Activated CD4-positive, alpha-beta memory T cell treated with anti-CD3 and anti-CD28 coated beads for 36 hours (primary cell): ENCODE data around the gene PPP1R3E. TPM values are rescaled to one million over a fixed set of nuclear protein-coding genes. Genes with fewer than 3 reads are reported as not detected.

ENCODE experiments used
- CTCF ChIA-PET: fragments of 350-600 bp; sonication (Branson Sonifier 250); formaldehyde crosslinking; loops from one replicate; lab custom pipeline; 2021; ENCODE audit warnings: antibody characterized with exemption, inconsistent platforms; lab: Charles Lee
- POLR2A ChIA-PET: fragments of 350-600 bp; sonication (Branson Sonifier 250); formaldehyde crosslinking; loops from one replicate; lab custom pipeline; 2021; ENCODE audit warnings: antibody characterized with exemption; lab: Charles Lee
- DNase-seq: peaks from one replicate; pipeline ENCODE4 v3.0.0-alpha.2; 2020
- H3K27ac Mint-ChIP-seq: one replicate; pipeline ENCODE4 v1.8.0; 2021; ENCODE audit warnings: mixed read lengths
- H3K27me3 Mint-ChIP-seq: one replicate; pipeline ENCODE4 v1.8.0; 2021; ENCODE audit warnings: mixed read lengths
- H3K36me3 Mint-ChIP-seq: one replicate; pipeline ENCODE4 v1.8.0; 2021; ENCODE audit warnings: mixed read lengths
- H3K4me1 Mint-ChIP-seq: one replicate; pipeline ENCODE4 v1.8.0; 2021; ENCODE audit warnings: low read depth, mixed read lengths
- H3K4me3 Mint-ChIP-seq: one replicate; pipeline ENCODE4 v1.8.0; 2021; ENCODE audit warnings: mild to moderate bottlenecking, mixed read lengths
- H3K9me3 Mint-ChIP-seq: one replicate; pipeline ENCODE4 v1.8.0; 2021; ENCODE audit warnings: mixed read lengths
- intact Hi-C: fragments of 100-400 bp; cut with micrococcal nuclease; formaldehyde crosslinking; loops from one replicate; pipeline ENCODE4 v1.15.1; 2023
- total RNA-seq, 2 experiments: library from RNA; stranded (reverse); gene quantifications; one replicate each; pipeline ENCODE4 v1.2.3, GENCODE V29; 2021

Gene PPP1R3E
- total RNA-seq, 2 experiments from 2014 or later: 12.6 to 15.8 TPM

- peak overlapping the region; percentile 94 for H3K27ac Mint-ChIP-seq
Observed at GRCh38 chr14:23301288-23301968, 1.2 kb downstream of the PPP1R3E start.

GRCh38 chr14:23300687-23301223, 1.9 kb downstream of the PPP1R3E start:
- Mint-ChIP-seq H3K4me1 (peaks cover 22% of the 10 kb centered on the region), H3K36me3 (peaks cover 12% of the 10 kb centered on the region), H3K27me3 (no peaks in the 10 kb centered on the region), H3K9me3 (no peaks in the 10 kb centered on the region), H3K4me3 (peak overlapping the region; percentile 89), H3K27ac (peak overlapping the region; percentile 91)
- CTCF ChIA-PET: interaction anchor here (0.8 to 4.6 kb wide), 16 partner anchors 9 to 232 kb away, joined by 3 to 76 read pairs (median 6); partner anchors contain the start of genes ACIN1, C14orf119, HOMEZ and PABPN1
- DNase-seq: peak; percentile 36
- intact Hi-C loops: loop anchor here (1.0 to 5.0 kb wide), 5 partner anchors 14 to 257 kb away; partner anchors contain the start of genes ACIN1, C14orf119, HOMEZ and NGDN
- POLR2A ChIA-PET: interaction anchor here (0.6 to 4.4 kb wide), 4 partner anchors 15 to 293 kb away, joined by 3 to 102 read pairs (median 18); partner anchors contain the start of genes ACIN1, C14orf119, HOMEZ and PABPN1

More at GRCh38 chr14:23301288-23301968, 1.2 kb downstream of the PPP1R3E start:
- DNase-seq: peak; percentile 98
- Mint-ChIP-seq H3K27me3 (peaks cover 5% of the 10 kb centered on the region), H3K4me1 (peaks cover 22% of the 10 kb centered on the region), H3K9me3 (no peaks in the 10 kb centered on the region), H3K36me3 (peaks cover 12% of the 10 kb centered on the region), H3K4me3 (peak overlapping the region; percentile 94)
- CTCF ChIA-PET: interaction anchor here (0.8 to 4.6 kb wide), 18 partner anchors 9 to 233 kb away, joined by 3 to 76 read pairs (median 6); partner anchors contain the start of genes ACIN1, C14orf119, HOMEZ and PABPN1
- POLR2A ChIA-PET: interaction anchor here (0.6 to 4.4 kb wide), 7 partner anchors 15 to 294 kb away, joined by 3 to 102 read pairs (median 6); partner anchors contain the start of genes ACIN1, C14orf119, HOMEZ and PABPN1
- intact Hi-C loops: loop anchor here (1.0 to 5.0 kb wide), 5 partner anchors 15 to 256 kb away; partner anchors contain the start of genes ACIN1, C14orf119, HOMEZ and NGDN

GRCh38 chr14:23299986-23300686, 2.5 kb downstream of the PPP1R3E start:
- H3K36me3 Mint-ChIP-seq: peaks cover 12% of the 10 kb centered on the region
- intact Hi-C loops: loop anchor here (1.0 to 5.0 kb wide), 4 partner anchors 35 to 257 kb away; partner anchors contain the start of genes RNF212B and THTPA
- peaks cover 25% of the 10 kb centered on the region for H3K4me1 Mint-ChIP-seq
- H3K27ac Mint-ChIP-seq: peak overlapping the region; percentile 91
- DNase-seq: no peak
- no peaks in the 10 kb centered on the region for H3K27me3 Mint-ChIP-seq
- POLR2A ChIA-PET: interaction anchor here (1.7 to 4.4 kb wide), 3 partner anchors 14 to 205 kb away, joined by 6 to 102 read pairs (median 31); partner anchors contain the start of genes ACIN1, C14orf119, HOMEZ and PABPN1
- H3K9me3 Mint-ChIP-seq: no peaks in the 10 kb centered on the region
- CTCF ChIA-PET: interaction anchor here (1.0 to 4.6 kb wide), 12 partner anchors 9 to 231 kb away, joined by 3 to 76 read pairs (median 6); partner anchors contain the start of genes ACIN1, C14orf119, HOMEZ and PABPN1
- peak overlapping the region; percentile 89 for H3K4me3 Mint-ChIP-seq

DNA sequence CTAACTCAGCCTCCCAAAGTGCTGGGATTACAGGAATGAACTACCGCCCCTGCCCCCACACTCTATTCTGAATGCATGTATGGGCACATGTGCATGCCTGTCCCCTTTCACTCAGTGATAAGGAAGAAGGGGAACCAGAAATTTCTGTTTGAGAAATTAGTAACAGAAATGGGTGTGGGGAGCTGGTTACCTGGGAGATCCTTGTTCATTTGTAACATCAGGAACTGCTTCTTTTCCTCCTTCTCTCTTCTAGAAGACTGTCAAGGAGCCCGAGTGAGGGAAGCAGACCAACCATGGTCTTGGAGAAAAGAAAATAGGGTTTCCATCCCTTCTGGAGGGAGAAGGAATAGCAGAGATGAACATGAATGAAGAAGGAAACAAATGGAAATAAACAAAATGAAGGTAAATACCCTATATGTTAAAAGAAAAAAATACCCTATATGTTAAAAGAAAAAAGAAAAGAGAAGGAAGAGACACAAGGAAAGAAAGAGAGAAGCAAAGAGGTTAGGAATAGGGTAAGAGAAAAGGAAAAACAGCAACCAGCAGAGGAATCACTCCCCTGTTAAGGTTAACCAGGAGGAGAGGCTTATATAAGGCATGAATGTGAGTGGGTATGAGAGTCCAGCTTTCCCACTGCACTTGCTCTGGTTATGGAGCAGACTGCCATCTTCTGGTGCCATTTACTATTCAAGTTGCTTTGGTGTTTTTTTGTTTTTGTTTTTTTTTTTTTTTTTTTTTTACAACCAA, 3.3 kb downstream of the PPP1R3E start:
- H3K27ac Mint-ChIP-seq: peak overlapping the region; percentile 38
- H3K4me1 Mint-ChIP-seq: peaks cover 31% of the 10 kb centered on the region
- POLR2A ChIA-PET: no interaction called here
- DNase-seq: no peak
- peaks cover 12% of the 10 kb centered on the region for H3K36me3 Mint-ChIP-seq
- intact Hi-C loops: loop anchor here (1.0 to 5.0 kb wide), 3 partner anchors 34 to 179 kb away; partner anchors contain the start of gene RNF212B
- CTCF ChIA-PET: interaction anchor here (3.3 to 6.3 kb wide), 3 partner anchors 13 to 179 kb away, joined by 28 to 76 read pairs (median 60); partner anchors contain the start of genes HOMEZ and PABPN1
- no peaks in the 10 kb centered on the region for H3K9me3 Mint-ChIP-seq
- no peaks in the 10 kb centered on the region for H3K27me3 Mint-ChIP-seq
- no peak overlapping the region for H3K4me3 Mint-ChIP-seq

DNA sequence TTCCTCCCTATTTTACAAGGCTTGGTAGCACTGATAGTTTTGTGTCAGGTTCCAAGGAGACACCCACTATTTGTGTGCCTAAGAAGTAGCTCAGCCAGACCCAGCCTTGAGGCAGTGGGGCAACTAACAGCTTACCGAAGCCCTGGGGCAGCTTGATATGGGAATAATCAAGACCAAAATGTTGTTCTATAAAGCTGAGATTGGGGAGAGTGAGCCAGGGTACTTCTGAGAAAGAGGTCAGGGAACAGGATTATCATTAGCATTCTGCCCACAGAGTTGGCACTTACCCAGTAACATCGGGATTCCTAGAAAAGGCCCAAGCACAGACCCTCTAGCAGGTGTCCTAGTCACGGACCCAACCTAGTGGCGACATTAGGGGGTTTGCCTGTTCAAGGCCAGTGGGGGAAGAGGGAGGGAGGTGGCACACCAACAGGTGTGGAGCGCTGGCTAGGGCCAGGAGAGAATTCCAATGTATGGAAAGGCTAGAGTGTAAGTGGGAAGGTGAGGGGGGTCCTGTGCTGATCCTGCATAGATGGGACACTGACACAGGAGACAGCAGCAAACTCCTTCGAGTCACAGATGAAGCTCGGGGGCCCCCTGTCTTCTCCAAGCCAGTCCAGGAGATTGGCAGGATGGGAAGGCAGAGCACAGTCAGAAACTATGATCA, 4.9 kb downstream of the PPP1R3E start:
- Mint-ChIP-seq H3K4me1 (peaks cover 26% of the 10 kb centered on the region), H3K4me3 (no peak overlapping the region), H3K36me3 (peaks cover 12% of the 10 kb centered on the region), H3K27me3 (no peaks in the 10 kb centered on the region), H3K9me3 (no peaks in the 10 kb centered on the region), H3K27ac (no peak overlapping the region)
- intact Hi-C loops: loop anchor here (5.0 kb wide), 1 partner anchor 60 kb away; the partner anchor contains the start of gene RNF212B
- ChIA-PET CTCF (interaction anchor here (0.8 to 6.3 kb wide), 5 partner anchors 11 to 229 kb away, joined by 3 to 60 read pairs (median 6); partner anchors contain the start of genes HOMEZ and PABPN1), POLR2A (interaction anchor here (1.9 kb wide), 1 partner anchor 11 kb away, joined by 7 read pairs; the partner anchor contains the start of gene HOMEZ)
- no peak for DNase-seq

GRCh38 chr14:23297096-23297495, 5.6 kb downstream of the PPP1R3E start:
- DNase-seq: no peak
- intact Hi-C loops: loop anchor here (5.0 kb wide), 1 partner anchor 60 kb away; the partner anchor contains the start of gene RNF212B
- H3K4me1 Mint-ChIP-seq: peaks cover 26% of the 10 kb centered on the region
- CTCF ChIA-PET: interaction anchor here (0.9 to 6.3 kb wide), 9 partner anchors 10 to 311 kb away, joined by 3 to 60 read pairs (median 4); partner anchors contain the start of genes BCL2L2, HOMEZ and PABPN1
- H3K36me3 Mint-ChIP-seq: peaks cover 12% of the 10 kb centered on the region
- POLR2A ChIA-PET: interaction anchor here (1.9 to 2.2 kb wide), 2 partner anchors 10 to 11 kb away, joined by 5 to 7 read pairs; partner anchors contain the start of gene HOMEZ
- no peak overlapping the region for H3K4me3 Mint-ChIP-seq
- H3K27me3 Mint-ChIP-seq: no peaks in the 10 kb centered on the region
- no peak overlapping the region for H3K27ac Mint-ChIP-seq
- no peaks in the 10 kb centered on the region for H3K9me3 Mint-ChIP-seq

DNA sequence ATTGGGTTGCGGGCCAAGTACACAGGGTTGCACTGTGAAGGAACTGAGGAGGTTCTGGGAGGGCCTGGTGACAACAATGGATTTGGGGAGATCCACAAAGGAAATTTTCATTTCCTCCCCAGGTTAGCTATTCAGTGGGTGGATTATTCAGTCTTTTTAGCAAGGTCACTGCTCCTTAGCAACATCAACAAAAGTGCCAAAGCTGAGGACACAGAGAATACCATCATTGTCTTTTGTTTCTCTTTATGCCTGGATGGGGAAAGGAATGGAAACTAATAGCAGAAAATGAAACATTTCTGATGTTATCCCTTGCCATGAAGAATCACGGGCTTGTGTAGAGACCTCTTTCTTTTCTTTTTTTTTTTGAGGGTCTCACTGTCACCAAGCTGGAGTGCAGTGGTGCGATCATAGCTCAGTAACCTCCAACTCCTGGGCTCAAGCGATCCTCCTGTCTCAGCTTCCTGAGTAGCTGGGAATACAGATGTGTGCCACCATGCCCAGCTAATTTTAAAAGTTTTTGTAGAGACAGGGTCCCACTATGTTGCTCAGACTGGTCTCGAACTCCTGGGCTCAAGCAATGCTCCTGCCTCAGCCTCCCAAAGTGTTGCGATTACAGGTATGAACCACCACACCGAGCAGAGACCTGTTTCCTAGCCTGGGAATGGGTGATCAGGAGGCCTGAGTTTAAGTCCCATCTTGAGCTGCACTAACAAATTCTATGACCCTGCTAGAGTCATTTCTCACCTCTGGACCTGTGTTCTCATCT, 6.5 kb downstream of the PPP1R3E start:
- no peak overlapping the region for H3K4me3 Mint-ChIP-seq
- no peaks in the 10 kb centered on the region for H3K9me3 Mint-ChIP-seq
- peaks cover 26% of the 10 kb centered on the region for H3K4me1 Mint-ChIP-seq
- DNase-seq: no peak
- H3K36me3 Mint-ChIP-seq: peaks cover 12% of the 10 kb centered on the region
- no peak overlapping the region for H3K27ac Mint-ChIP-seq
- intact Hi-C loops: loop anchor here (5.0 kb wide), 1 partner anchor 59 kb away; the partner anchor contains the start of gene RNF212B
- ChIA-PET CTCF (interaction anchor here (0.7 to 6.3 kb wide), 12 partner anchors 10 to 310 kb away, joined by 3 to 60 read pairs (median 4); partner anchors contain the start of genes BCL2L2, HOMEZ and PABPN1), POLR2A (interaction anchor here (2.2 kb wide), 1 partner anchor 10 kb away, joined by 5 read pairs; the partner anchor contains the start of gene HOMEZ)
- no peaks in the 10 kb centered on the region for H3K27me3 Mint-ChIP-seq

GRCh38 chr14:23294734-23295561, 7.7 kb downstream of the PPP1R3E start:
- H3K27me3 Mint-ChIP-seq: no peaks in the 10 kb centered on the region
- ChIA-PET POLR2A (interaction anchor here (0.6 to 2.2 kb wide), 2 partner anchors 9 to 273 kb away, joined by 3 to 5 read pairs; partner anchors contain the start of gene HOMEZ), CTCF (interaction anchor here (0.6 to 6.3 kb wide), 12 partner anchors 8 to 490 kb away, joined by 3 to 60 read pairs (median 6); partner anchors contain the start of genes BCL2L2, HOMEZ and PABPN1)
- DNase-seq: peak; percentile 62
- peaks cover 21% of the 10 kb centered on the region for H3K4me1 Mint-ChIP-seq
- H3K36me3 Mint-ChIP-seq: peaks cover 12% of the 10 kb centered on the region
- intact Hi-C loops: loop anchor here (1.0 to 5.0 kb wide), 3 partner anchors 9 to 58 kb away; partner anchors contain the start of genes HOMEZ and RNF212B
- peak overlapping the region; percentile 29 for H3K27ac Mint-ChIP-seq
- H3K9me3 Mint-ChIP-seq: no peaks in the 10 kb centered on the region
- H3K4me3 Mint-ChIP-seq: no peak overlapping the region
